ENCODE measurements around the gene TMEM219. TPM values are rescaled to one million over a fixed set of nuclear protein-coding genes. Genes with fewer than 3 reads are reported as not detected.

The TMEM219 gene
- total and polyA plus RNA-seq, 9 of the 15 experiments (the other 6 are each of a cell fraction or from before 2014, with no cell fraction given), result 35.3 to 62.8 (median 55.5) TPM

GRCh38 chr16:30016555-30017276 lies 54.8 kb downstream of the TMEM219 start:
- ChIA-PET POLR2A (no interaction called here), CTCF (ENCODE audit: low intra/inter-chr PET ratio) (interaction anchor here (0.6 kb wide), 1 partner anchor 936 kb away, joined by 3 read pairs; no protein-coding TSS in a partner anchor)
- Histone ChIP-seq H2AFZ (ENCODE audit: low read depth, low read length) (no peak overlapping the region), H3K9ac (ENCODE audit: insufficient read depth in 1 of 2, low read depth in 2 of 2, low read length in 2 of 2) (no peak overlapping the region), H3K9me1 (ENCODE audit: control insufficient read depth, insufficient read depth, low read length) (no peaks in the 10 kb centered on the region), H3K27me3 (ENCODE audit: control insufficient read depth in 2 of 2, insufficient read depth in 2 of 2, low read length in 2 of 2) (peaks cover 0 to 4% of the 10 kb centered on the region in 2 experiments; a peak in 1 of 5 replicates), H3K4me2 (ENCODE audit: insufficient read depth, low read length) (no peak overlapping the region), H3K9me3 (replicated peaks; ENCODE audit: control insufficient read depth, insufficient read depth, low read depth, low read length) (no peaks in the 10 kb centered on the region), H4K20me1 (replicated peaks; ENCODE audit: control insufficient read depth, insufficient read depth, low read length) (peaks cover 3% of the 10 kb centered on the region; the same call in 1 of the 2 replicates), H3K36me3 (ENCODE audit: control insufficient read depth, insufficient read depth, low read length) (no peaks in the 10 kb centered on the region), H3K79me2 (ENCODE audit: control insufficient read depth, insufficient read depth, low read length) (no peaks in the 10 kb centered on the region; the same call in 2 of the 3 replicates), H3K4me3 (no peak overlapping the region), H3K4me1 (replicated peaks in 1 of 2; ENCODE audit: control insufficient read depth in 2 of 2, insufficient read depth in 2 of 2, low read length in 2 of 2) (peaks cover 0 to 15% of the 10 kb centered on the region in 2 experiments; a peak in 3 of 5 replicates), H3K27ac (ENCODE audit: extremely low read depth, low read depth, low read length) (no peak overlapping the region)
- no peak for FAIRE-seq
- in situ Hi-C loops (cut with MboI), result no loop called here
- 7% methylated on average over 8 of the region's 8 CpGs for WGBS (ENCODE audit: insufficient coverage, low coverage, missing lambda C conversion rate)
- no TSS peak for BruUV-seq (replicated peaks)
- DNase-seq (ENCODE audit: extremely low read depth in 1 of 4, low spot score in 3 of 4), result no peak
- no peak for TF ChIP-seq HINFP (tag; conservative IDR thresholded peaks at IDR 0.05; ENCODE audit: low read depth)
- TF ChIP-seq GTF2B (IDR thresholded peaks at IDR 0.05; ENCODE audit: extremely low read depth, insufficient read length), result no peak
- no peak for TF ChIP-seq NFE2L1 (tag; IDR thresholded peaks at IDR 0.05; ENCODE audit: borderline replicate concordance, low read depth)
- no peak for TF ChIP-seq ZNF699 (CRISPR knock-in tag; IDR thresholded peaks at IDR 0.05; ENCODE audit: insufficient replicate concordance)
- no peak for TF ChIP-seq SIN3A (IDR thresholded peaks at IDR 0.05; ENCODE audit: borderline replicate concordance in 2 of 2, control insufficient read depth in 1 of 2, low read depth in 2 of 2, low read length in 2 of 2)
- no peak for TF ChIP-seq SAFB (IDR thresholded peaks at IDR 0.05; ENCODE audit: borderline replicate concordance, low read depth, low read length)
- no peak for TF ChIP-seq FOXK1 (CRISPR knock-in tag; IDR thresholded peaks at IDR 0.05; ENCODE audit: borderline replicate concordance)
- TF ChIP-seq KDM1A (IDR thresholded peaks at IDR 0.05), result no peak
- TF ChIP-seq NR4A1 (CRISPR knock-in tag; IDR thresholded peaks at IDR 0.05), result no peak
- no peak for TF ChIP-seq NR4A1 (tag; IDR thresholded peaks at IDR 0.05)
- TF ChIP-seq MAZ (CRISPR knock-in tag; conservative IDR thresholded peaks at IDR 0.05 in 1 of 2, IDR thresholded peaks at IDR 0.05 in 1 of 2), result no peak
- no peak for TF ChIP-seq MCM2 (IDR thresholded peaks at IDR 0.05; ENCODE audit: low read depth)
- TF ChIP-seq KLF10 (CRISPR knock-in tag; IDR thresholded peaks at IDR 0.05), result no peak
- TF ChIP-seq KAT2B (IDR thresholded peaks at IDR 0.05; ENCODE audit: low read depth, low read length), result no peak
- TF ChIP-seq TCF3 (CRISPR knock-in tag; IDR thresholded peaks at IDR 0.05), result no peak
- no peak for TF ChIP-seq KLF6 (CRISPR knock-in tag; IDR thresholded peaks at IDR 0.05; ENCODE audit: borderline replicate concordance)
- no peak for TF ChIP-seq ZNF639 (CRISPR knock-in tag; conservative IDR thresholded peaks at IDR 0.05 in 1 of 2, IDR thresholded peaks at IDR 0.05 in 1 of 2)
- no peak for ATAC-seq
- intact Hi-C loops (cut with micrococcal nuclease), result no loop called here
